Esophagus muscularis mucosa (tissue), 4 donors: Measurements from ENCODE around the gene SLC2A13. TPM values are rescaled to one million over a fixed set of nuclear protein-coding genes. Genes with fewer than 3 reads are reported as not detected.
A peak's percentile ranks its signal among the peaks of the same experiment; 100 is the strongest.
"Not testable (repeated sequence)": the region's sequence is repeated elsewhere in the genome, so short reads cannot be mapped to it uniquely, and the experiment has no call there.

Source experiments
- DNase-seq: peaks from one replicate; pipeline ENCODE4 v3.0.0-alpha.2; 2017; ENCODE audit errors: extremely low spot score
- H3K27ac ChIP-seq, 4 donors: fragments of 200-600 bp; sonication (generic); replicated peaks in 1 of 4; 1 replicate in 3 of 4; 2 replicates in 1 of 4; pipeline ENCODE4 v1.5.1; 2016 to 2019; ENCODE audit warnings: mild to moderate bottlenecking in 1 of 4
- H3K27me3 ChIP-seq, 4 donors: fragments of 200-600 bp; sonication (generic); one replicate each; pipeline versions ENCODE4 v1.5.1 to v1.6.0; 2016 to 2019
- H3K36me3 ChIP-seq, 4 donors: fragments of 200-600 bp; sonication (generic); one replicate each; pipeline ENCODE4 v1.5.1; 2016 to 2019
- H3K4me1 ChIP-seq, 4 donors: fragments of 200-600 bp; sonication (generic); one replicate each; pipeline ENCODE4 v1.5.1; 2016 to 2019
- H3K4me3 ChIP-seq, 4 donors: fragments of 200-600 bp; sonication (generic); 1 replicate in 2 of 4; 2 replicates in 2 of 4; pipeline ENCODE4 v1.5.1; 2016 to 2019; ENCODE audit warnings: mild to moderate bottlenecking in 4 of 4, moderate library complexity in 1 of 4
- H3K9me3 ChIP-seq, 4 donors: fragments of 200-600 bp; sonication (generic); 1 replicate in 3 of 4; 2 replicates in 1 of 4; pipeline ENCODE4 v1.5.1; 2016 to 2019
- EP300 ChIP-seq: sonication (generic); formaldehyde crosslinking; IDR thresholded peaks from one replicate; pipeline ENCODE4 v1.6.1; 2017; ENCODE audit warnings: antibody characterized with exemption
- POLR2A ChIP-seq: fragments of 450-650 bp; IDR thresholded peaks from one replicate; pipeline ENCODE4 v1.6.1; 2017; ENCODE audit warnings: antibody characterized with exemption, moderate library complexity, mild to moderate bottlenecking, low read depth
- POLR2AphosphoS5 ChIP-seq, 2 donors: sonication (generic); formaldehyde crosslinking; IDR thresholded peaks; one replicate each; pipeline ENCODE4 v1.6.1; 2017; ENCODE audit warnings: antibody characterized with exemption in 2 of 2
- WGBS: methylation state at CpG from one replicate; pipeline ENCODE4 v1.1.5; 2018; 5-methylcytosine and 5-hydroxymethylcytosine counted together
- intact Hi-C: fragments of 100-400 bp; cut with DNase I; formaldehyde crosslinking; loops from one replicate; pipeline ENCODE4 v1.15.1; 2023
- total RNA-seq, 4 donors: library from RNA; depleted of rRNA; stranded (reverse); fragments of >200 nt; gene quantifications; one replicate each; pipeline versions ENCODE4 v1.1.0 to v1.2.1, GENCODE V29; 2016
- TF ChIP-seq, protein P1 (sequence below), 3 experiments: fragments of 200-600 bp in 2 of 3; fragments of 450-650 bp in 1 of 3; sonication (generic) in 2 of 3; IDR thresholded peaks; one replicate each; pipeline ENCODE4 v1.5.1; 2017 to 2019; ENCODE audit warnings: antibody characterized with exemption in 3 of 3, mild to moderate bottlenecking in 2 of 3, moderate library complexity in 1 of 3

Gene SLC2A13
- total RNA-seq, 4 donors from 2014 or later: 19.6 to 25.7 (median 21.4) TPM

DNA sequence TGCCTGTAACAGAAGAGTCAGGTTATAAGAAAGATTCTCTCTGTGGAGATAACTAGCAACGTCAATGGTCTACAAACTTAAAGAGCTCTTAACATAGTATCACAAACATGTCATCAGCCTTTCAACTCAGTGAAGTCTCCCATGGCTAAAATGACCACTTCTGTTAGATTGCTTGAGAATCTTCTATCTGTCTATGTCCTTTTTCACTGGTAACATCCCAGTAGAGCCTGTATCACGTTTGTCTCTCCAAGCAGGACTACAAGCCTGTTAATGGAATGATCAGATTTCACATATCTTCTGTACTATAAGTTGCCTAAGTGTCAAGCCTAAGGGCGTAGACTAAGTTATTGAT is 50.7 kb downstream of the SLC2A13 start:
- TF ChIP-seq, protein P1, sequence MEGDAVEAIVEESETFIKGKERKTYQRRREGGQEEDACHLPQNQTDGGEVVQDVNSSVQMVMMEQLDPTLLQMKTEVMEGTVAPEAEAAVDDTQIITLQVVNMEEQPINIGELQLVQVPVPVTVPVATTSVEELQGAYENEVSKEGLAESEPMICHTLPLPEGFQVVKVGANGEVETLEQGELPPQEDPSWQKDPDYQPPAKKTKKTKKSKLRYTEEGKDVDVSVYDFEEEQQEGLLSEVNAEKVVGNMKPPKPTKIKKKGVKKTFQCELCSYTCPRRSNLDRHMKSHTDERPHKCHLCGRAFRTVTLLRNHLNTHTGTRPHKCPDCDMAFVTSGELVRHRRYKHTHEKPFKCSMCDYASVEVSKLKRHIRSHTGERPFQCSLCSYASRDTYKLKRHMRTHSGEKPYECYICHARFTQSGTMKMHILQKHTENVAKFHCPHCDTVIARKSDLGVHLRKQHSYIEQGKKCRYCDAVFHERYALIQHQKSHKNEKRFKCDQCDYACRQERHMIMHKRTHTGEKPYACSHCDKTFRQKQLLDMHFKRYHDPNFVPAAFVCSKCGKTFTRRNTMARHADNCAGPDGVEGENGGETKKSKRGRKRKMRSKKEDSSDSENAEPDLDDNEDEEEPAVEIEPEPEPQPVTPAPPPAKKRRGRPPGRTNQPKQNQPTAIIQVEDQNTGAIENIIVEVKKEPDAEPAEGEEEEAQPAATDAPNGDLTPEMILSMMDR (IDR thresholded peaks at IDR 0.05): no peak
- no peak for TF ChIP-seq POLR2A
- TF ChIP-seq EP300: no peak
- no peak for TF ChIP-seq POLR2AphosphoS5 (IDR thresholded peaks at IDR 0.05)
- WGBS: 56% methylated on average over 3 of the region's 3 CpGs
- peaks cover 22 to 61% (median 45%) of the 10 kb centered on the region in 4 donors for H3K4me1 ChIP-seq
- H3K9me3 ChIP-seq: no peaks in the 10 kb centered on the region
- H3K27me3 ChIP-seq: no peaks in the 10 kb centered on the region
- intact Hi-C loops: no loop called here
- no peaks in the 10 kb centered on the region for H3K36me3 ChIP-seq
- H3K27ac ChIP-seq: peak overlapping the region; percentile 69 to 78 (median 74)
- no peak for DNase-seq
- peak overlapping the region; percentile 24 to 42 (median 33) for H3K4me3 ChIP-seq

DNA sequence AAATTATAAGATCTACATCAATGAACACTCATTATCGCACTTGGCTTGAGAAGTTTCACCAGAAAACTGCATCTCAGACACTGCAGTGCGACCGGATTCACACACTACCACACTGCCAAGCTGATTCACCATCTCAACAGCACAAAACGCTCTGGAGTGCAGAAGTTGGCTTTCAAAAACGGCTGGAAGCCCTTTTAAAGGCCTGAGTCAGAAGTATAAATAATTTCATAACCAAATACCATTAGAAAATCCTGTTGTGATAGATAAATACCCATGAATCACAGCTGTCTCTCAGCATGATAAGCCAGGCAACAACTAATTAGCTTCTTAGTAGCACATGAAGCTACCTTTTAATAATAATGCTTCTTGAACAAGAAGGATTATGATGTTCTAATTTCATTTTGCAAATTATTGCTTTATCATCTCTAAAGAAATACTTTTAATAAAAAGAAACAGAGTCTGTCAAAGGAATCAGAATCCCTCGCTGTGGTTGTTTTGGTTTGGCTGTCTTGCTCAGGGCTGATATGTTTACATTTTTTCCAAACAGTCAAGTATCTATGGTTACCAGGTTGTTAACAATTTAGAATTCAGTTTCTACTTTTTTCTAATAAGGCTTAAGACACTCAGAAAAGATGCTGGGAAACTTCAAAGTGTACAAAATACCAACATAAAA is 51.2 kb downstream of the SLC2A13 start:
- Histone ChIP-seq H3K27ac (peak overlapping the region; percentile 69 to 78 (median 74)), H3K36me3 (no peaks in the 10 kb centered on the region), H3K4me1 (peaks cover 22 to 59% (median 49%) of the 10 kb centered on the region in 4 donors), H3K4me3 (peak overlapping the region; percentile 24 to 42 (median 33)), H3K27me3 (no peaks in the 10 kb centered on the region), H3K9me3 (no peaks in the 10 kb centered on the region)
- peak in 1 of 2 donors; percentile 23 for TF ChIP-seq POLR2AphosphoS5 (IDR thresholded peaks at IDR 0.05)
- TF ChIP-seq POLR2A: no peak
- intact Hi-C loops: loop anchor here (5.0 kb wide), 1 partner anchor 48 kb away; no protein-coding TSS in a partner anchor
- no peak for DNase-seq
- WGBS: 35% methylated on average over 6 of the region's 6 CpGs

DNA sequence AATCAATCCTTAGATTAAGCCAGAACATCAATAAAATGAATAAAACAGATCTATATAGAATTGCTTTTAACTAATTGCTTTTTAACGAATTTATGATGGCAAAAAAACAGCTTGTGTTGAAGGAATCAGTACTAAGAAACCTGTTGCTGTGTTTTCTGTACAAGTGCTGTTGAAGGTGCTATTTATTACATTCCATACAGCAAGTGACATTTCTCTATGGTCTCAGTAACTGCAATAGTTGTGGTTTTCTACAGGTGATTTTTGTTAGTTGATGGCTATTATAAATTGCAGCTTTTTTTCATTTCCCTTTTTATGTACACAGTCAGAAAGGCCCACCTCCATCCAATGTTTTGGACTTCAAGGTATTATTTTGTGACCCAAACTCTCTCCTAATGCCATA is 56.6 kb downstream of the SLC2A13 start:
- Histone ChIP-seq H3K4me1 (peaks cover 1 to 16% (median 12%) of the 10 kb centered on the region in 4 donors), H3K36me3 (no peaks in the 10 kb centered on the region), H3K27me3 (no peaks in the 10 kb centered on the region), H3K4me3 (no peak overlapping the region), H3K9me3 (no peaks in the 10 kb centered on the region), H3K27ac (no peak overlapping the region)
- TF ChIP-seq EP300 (no peak), POLR2AphosphoS5 (IDR thresholded peaks at IDR 0.05) (no peak), POLR2A (no peak)
- TF ChIP-seq, protein P1 (IDR thresholded peaks at IDR 0.05): no peak
- DNase-seq: no peak
- 96% methylated on average over 1 of the region's 1 CpG for WGBS
- intact Hi-C loops: no loop called here

DNA sequence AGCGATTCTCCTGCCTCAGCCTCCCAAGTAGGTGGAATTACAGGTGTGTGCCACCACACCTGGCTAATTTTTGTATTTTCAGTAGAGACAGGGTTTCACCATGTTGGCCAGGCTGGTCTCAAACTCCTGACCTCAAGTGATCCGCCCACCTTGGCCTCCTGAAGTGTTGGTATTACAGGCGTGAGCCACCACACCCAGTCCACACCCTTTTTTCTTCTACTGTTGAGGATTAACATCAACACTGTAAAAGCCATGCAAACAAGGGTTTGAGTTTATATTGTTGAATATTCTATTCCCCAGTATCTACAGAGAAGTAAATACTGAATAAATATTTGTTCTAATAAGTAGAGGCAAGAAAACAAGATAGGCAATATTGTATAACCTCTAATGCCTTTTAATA is 58.9 kb downstream of the SLC2A13 start:
- 97% methylated on average over 3 of the region's 3 CpGs for WGBS
- H3K4me3 ChIP-seq, H3K27me3 ChIP-seq, DNase-seq, H3K4me1 ChIP-seq, H3K9me3 ChIP-seq, intact Hi-C loops, H3K36me3 ChIP-seq, H3K27ac ChIP-seq: not testable (repeated sequence)

DNA sequence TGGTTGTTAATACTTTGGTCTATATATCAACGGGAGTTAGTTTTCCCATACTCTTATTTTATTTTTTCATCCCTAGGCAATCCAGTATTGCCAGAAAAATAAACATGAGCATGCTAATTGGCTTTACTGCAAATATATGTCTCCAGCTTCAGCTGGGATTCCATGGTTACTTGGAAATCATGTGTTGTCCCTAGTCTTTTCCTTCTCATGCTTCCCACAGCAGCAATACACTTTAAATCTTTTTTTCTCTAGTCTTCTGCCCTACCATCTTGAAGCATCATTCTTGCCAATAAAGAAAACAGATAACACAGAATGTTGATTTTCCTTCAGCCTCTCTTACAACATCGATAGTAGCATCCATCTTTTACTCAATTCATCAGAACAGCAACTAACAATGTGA is 60.2 kb downstream of the SLC2A13 start:
- TF ChIP-seq POLR2AphosphoS5 (IDR thresholded peaks at IDR 0.05): no peak
- TF ChIP-seq, protein P1 (IDR thresholded peaks at IDR 0.05): no peak
- no peak for TF ChIP-seq POLR2A
- no peak for TF ChIP-seq EP300
- 88% methylated on average over 2 of the region's 2 CpGs for WGBS
- no peak for DNase-seq
- no peak overlapping the region for H3K4me3 ChIP-seq
- no peaks in the 10 kb centered on the region for H3K9me3 ChIP-seq
- no peaks in the 10 kb centered on the region for H3K36me3 ChIP-seq
- no peaks in the 10 kb centered on the region for H3K27me3 ChIP-seq
- no peak overlapping the region for H3K27ac ChIP-seq
- H3K4me1 ChIP-seq: peaks cover 0 to 5% (median 2%) of the 10 kb centered on the region in 4 donors
- intact Hi-C loops: no loop called here

DNA sequence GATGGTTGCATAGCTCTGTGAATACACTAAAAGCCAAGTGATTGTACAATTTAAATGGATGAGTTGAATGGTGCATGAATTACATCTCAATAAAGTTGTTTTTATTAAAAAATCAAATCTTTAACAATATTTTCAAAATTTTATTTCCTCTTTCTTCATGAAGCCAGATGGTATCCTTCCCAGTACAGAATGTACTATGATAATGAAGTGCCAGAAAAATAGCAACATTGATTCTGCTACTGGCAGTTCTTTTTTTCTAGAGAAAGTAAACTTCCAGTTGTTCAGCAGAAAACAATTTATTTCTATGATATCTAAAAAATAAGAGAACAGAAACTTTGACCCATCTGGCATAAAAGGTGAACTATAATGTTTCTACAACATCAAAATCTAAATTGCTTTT is 61.5 kb downstream of the SLC2A13 start:
- H3K9me3 ChIP-seq: no peaks in the 10 kb centered on the region
- intact Hi-C loops: no loop called here
- H3K4me3 ChIP-seq: no peak overlapping the region
- H3K4me1 ChIP-seq: no peaks in the 10 kb centered on the region
- H3K27ac ChIP-seq: no peak overlapping the region
- H3K36me3 ChIP-seq: no peaks in the 10 kb centered on the region
- no peak for TF ChIP-seq POLR2A
- TF ChIP-seq, protein P1 (IDR thresholded peaks at IDR 0.05): no peak
- no peaks in the 10 kb centered on the region for H3K27me3 ChIP-seq
- no peak for DNase-seq
